HG03469 (cell line): ENCODE data around the gene GARS1.

ENCODE experiments used
- ATAC-seq: cut with Tn5 transposase; IDR thresholded peaks from one replicate; pipeline ENCODE4 v1.9.1; 2021; ENCODE audit warnings: mild to moderate bottlenecking, moderate library complexity, moderate number of reproducible peaks; ENCODE audit not compliant: unreplicated experiment

GARS1 gene, protein sequence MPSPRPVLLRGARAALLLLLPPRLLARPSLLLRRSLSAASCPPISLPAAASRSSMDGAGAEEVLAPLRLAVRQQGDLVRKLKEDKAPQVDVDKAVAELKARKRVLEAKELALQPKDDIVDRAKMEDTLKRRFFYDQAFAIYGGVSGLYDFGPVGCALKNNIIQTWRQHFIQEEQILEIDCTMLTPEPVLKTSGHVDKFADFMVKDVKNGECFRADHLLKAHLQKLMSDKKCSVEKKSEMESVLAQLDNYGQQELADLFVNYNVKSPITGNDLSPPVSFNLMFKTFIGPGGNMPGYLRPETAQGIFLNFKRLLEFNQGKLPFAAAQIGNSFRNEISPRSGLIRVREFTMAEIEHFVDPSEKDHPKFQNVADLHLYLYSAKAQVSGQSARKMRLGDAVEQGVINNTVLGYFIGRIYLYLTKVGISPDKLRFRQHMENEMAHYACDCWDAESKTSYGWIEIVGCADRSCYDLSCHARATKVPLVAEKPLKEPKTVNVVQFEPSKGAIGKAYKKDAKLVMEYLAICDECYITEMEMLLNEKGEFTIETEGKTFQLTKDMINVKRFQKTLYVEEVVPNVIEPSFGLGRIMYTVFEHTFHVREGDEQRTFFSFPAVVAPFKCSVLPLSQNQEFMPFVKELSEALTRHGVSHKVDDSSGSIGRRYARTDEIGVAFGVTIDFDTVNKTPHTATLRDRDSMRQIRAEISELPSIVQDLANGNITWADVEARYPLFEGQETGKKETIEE

DNA sequence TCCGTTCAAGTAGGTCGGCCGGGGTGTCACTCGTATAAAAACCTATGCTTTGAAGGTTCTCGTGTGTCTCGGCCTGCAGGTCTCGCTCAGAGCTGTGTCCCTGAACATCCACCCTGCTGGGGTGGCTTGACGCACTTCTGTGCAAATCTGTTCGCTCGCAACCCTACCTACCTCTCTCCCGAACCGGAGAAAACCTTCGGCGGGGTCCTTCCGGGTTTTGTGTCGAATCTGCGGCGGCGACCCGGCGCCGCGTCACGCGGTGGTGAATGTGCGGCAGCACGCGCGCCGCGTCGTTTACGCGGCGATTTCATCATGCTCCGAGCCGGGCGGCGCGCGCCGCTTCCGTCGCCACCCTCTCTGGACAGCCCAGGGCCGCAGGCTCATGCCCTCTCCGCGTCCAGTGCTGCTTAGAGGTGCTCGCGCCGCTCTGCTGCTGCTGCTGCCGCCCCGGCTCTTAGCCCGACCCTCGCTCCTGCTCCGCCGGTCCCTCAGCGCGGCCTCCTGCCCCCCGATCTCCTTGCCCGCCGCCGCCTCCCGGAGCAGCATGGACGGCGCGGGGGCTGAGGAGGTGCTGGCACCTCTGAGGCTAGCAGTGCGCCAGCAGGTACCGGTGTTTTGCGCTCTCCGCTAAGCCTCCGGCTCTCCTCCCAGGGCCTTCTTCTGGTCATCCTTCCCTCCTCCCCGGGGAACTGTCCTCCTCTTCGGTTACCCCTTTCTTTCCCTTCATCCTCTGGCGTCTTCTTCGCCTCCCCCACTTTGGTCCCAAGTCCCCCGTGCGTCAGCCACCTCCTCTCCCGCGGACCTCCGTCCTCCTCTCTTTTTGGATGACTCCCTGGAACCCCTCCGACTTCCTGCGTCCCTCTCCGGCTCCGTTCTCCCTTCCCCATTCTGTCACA, at the start of gene GARS1:
GARS1 (plus strand) TSS at position 339 of the 896 bp plus-strand sequence; CDS start at position 383, 44 bp downstream.
- peak; percentile 86 for ATAC-seq

DNA sequence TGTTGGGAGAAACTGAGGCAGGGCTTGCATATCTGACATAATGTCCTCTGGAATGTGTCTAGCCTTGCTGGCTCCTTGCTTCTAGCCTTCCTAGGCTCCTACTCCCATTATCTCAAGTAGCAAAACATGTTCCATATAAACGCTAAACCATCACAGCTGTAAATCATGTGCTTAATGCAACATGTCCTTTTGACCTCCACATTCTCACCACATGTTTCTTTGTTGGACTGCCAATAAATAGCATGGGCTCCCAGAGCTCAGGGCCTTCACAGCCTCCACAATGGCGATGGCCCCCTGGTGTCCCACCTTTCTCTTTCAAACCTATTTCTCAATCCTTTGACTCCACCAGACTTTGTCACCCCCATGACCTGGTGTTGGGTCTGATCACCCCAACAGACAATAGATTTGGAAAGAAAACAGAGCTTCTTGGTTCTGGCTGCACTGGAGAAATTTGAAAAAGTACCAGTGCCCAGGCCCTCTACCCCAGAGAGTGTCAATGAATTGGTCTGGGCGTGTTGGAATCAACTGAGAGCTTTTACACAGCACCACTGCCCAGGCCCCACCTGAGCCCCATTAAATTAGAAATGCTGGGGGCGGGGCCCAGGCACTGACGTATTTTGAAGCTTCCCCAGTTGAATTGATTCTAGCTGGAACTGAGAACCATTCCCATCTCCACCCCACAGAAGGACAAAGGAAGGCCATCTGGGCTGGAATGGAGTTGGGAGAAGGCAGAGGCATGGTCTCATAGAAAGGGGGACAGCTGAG, 48.7 kb upstream of the GARS1 start:
- no peak for ATAC-seq

DNA sequence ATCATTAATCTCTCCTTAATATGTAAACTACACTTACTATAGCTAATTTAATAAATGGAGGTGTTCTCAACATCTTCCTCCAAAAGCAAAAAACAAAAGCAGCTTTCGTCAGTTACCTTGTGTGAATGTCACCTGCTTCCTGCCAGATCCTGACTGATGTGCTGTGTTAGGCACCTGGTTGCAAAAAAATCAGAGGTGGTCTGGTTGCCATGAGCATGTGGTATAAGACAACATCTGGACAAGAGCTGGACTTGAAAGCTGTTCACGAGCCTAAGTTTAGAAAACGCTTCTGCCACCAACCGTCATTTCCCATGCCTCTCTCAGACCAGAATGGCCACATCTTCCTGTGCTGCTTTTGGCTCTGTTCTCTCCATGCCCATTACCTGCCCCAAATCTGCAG, 48.1 kb upstream of the GARS1 start:
- ATAC-seq, result no peak

DNA sequence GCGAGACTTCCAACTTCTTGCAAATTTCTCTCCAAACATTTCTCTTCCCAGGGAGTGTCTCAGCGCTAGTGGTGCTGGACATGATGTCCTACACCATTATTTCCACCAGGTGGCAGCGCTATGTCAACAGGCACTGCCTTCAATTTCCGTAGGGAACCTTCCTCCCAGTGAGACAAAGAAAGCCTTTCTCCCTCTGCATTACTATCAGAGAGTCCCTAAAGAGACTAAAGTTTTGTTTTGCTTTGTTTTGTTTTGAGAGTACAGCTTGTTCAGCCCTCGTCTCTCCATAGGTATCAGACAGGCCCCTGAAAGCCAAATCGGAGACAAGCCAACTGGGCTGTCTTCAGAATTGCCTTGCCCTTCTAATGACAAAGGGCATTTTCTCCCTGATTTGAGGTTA, 45.8 kb upstream of the GARS1 start:
- ATAC-seq, result peak; percentile 48

DNA sequence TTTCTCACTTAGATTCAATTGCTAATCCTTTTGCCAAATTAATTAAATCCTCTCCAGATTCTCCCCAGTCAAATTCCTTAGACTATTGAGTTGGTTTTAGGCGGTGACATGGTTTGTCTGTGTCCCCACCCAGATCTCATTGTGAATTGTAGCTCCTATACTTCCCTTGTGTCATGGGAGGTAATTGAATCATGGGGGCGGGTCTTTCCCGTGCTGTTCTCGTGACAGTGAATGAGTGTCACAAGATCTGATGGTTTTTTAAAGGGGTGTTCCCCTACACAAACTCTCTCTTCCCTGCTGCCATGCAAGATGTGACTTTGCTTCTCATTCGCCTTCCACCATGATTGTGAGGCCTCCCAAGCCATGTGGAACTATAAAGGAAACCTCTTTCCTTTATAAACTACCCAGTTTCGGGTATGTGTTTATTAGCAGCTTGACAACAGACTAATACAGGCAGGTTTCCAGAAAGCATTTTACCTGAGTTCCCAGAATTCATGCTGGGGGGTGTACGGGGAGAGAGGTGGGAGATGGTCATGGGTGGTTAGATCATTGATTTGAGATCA, 44.7 kb upstream of the GARS1 start:
- no peak for ATAC-seq

DNA sequence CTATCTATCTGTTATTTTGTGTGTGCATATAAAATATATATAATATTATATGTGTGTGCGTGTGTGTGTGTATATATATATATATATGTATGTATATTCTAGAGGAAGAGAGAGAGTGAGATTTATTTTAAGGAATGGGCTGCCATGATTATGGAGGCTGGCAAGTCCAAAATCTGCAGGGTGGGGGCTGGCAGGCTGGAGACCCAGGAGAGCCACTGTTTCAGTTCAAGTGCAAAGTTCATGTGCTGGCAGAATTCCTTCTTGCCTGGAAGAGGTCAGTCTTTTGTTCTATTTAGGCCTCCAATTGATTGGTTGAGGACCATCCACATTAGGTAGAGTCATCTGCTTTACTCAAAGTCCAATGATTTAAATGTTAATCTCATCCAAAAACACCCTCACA, 42.3 kb upstream of the GARS1 start:
- ATAC-seq, result no peak

DNA sequence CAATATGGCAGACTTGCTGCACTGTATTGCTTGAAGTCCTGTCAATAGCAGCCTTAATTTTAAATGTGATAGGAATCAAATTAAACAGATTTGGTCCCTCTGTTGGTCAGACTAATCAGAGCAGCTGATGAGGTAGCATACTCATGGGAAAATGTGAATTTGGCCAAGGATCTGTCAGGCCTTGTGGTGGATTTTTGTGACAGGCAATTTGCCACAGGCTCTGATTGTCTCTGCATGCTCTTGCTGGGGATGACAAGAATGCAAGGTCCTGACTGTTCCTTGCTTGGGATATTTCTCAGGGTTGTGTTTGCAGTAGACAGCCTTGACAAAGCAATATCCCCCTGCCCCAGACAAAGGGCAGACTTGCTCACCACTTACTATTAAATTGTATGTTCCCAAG, 41.5 kb upstream of the GARS1 start:
- ATAC-seq, result no peak

DNA sequence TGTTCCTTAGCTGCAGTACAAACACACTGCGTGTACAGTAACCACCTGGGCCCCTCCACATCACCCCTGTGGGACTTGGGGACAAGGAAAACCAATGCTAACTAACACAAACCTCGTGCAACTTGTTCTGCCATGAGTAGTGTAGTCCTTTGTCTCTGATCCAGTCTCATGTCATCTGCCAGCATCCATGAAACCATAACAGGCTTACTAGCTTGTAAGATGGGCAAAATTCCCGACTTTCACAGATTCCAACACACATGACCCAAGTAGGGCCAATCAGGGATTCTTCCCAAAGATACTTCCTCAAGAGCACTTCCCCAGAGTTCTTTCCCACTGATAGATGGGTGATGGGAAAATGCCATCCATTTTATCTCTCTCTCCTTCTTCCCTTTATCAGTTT, 41.1 kb upstream of the GARS1 start:
- no peak for ATAC-seq

DNA sequence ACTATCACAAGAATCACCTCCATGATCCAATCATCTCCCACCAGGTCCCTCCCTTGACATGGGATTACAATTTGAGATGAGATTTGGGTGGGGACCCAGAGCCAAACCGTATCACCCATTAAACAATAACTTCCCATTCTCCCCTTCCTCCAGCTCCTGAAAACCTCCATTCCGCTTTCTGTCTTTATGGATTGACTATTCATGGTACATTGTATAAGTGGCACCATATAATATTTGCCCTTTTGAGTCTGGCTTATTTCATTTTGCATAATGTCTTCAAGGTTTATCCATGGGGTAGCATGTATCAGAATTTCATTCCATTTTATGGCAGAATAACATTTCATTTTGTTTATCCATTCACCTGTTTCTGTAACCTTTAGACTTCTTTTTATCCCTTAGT, 39.2 kb upstream of the GARS1 start:
- ATAC-seq, result no peak

DNA sequence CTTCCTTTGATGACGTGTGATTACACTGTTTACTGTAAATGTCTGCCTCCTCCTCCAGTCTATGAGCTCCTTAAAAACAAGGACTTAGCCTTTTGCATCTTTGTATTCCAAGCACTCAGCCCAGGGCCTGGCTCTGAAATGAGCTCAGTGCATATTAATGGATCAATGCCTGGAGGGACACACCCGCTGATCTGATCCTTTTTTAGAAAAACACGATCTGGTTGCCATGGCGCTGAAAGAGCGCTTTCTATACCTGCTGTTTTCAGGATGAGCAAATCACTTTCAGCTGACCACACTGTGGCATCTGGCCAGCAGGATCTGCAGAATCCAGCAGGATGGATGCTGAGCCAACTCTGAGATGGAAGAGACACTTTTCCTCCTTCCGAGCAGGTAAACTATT, 37.8 kb upstream of the GARS1 start:
- ATAC-seq, result no peak

DNA sequence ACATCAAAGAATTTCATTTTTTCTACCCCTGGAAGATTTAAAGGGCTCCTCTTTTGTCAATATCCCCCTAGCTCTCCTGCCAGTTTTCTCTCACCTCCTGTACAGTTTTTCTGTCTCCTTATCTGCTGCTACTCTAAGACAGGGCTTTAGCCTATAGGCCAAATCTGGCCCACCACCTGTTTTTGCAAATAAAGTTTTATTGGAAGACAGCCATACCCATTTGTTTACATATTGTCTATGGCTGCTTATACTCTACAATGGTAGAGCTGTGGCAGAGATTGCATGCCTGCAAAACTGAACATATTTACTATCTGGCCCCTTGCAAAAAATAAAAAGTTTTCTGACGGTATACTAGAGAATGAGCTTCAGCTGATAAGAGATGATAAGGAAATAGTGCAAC, 37.4 kb upstream of the GARS1 start:
- no peak for ATAC-seq

DNA sequence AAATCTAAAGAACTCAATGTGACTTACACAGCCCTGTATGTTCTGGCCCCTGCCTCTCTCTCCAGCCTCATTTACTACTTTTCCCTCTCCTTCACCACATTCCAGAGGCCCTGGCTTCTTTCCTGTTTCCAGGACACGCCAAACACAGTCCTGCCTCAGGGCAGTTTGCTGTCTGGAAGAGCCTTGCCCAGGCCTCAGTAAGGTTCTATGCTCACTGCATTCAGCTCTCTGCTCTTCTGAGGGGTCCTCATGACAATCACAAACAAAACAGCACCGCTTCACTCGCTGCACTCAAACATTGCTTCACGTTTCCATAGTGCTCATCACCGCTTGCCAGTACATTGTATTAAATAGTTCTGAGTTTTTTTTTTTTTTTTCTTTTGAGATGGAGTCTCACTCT, 35.1 kb upstream of the GARS1 start:
- no peak for ATAC-seq

DNA sequence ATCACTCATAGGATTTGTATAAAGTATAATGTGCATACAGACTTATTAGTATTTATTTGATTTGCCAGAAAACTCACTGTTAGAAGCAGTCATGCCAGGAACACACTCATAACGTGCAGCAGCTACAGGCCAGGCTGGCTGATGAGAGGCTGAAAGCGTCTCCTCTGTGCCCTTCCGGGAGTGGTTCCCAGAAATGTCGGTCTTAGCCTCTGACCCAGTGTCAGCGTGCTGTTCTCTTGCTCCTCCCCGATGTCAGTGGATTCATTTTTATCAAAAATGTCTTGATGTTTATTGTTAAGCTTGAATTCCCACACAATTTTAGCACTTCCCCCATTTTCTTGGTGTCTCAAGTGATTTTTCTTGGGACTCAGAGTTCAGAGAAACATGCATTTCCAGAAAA, 33.3 kb upstream of the GARS1 start:
- no peak for ATAC-seq

DNA sequence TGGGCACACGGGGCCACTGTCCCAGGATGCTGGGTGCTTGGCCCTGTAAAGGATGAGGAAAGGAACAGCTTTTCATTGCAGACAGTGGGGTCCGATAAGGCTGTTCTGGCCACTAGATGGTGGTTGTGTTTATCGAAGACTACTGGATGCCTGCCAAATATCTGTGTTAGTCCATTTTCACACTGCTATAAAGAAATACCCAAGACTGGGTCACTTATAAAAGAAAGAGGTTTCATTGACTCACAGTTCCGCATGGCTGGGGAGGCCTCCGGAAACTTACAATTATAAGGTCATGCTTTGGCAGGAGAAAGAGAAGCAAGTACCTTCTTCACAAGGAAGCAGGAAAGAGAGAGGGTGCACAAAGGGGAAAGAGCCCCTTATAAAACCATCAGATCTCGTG, 32.2 kb upstream of the GARS1 start:
- ATAC-seq, result no peak

DNA sequence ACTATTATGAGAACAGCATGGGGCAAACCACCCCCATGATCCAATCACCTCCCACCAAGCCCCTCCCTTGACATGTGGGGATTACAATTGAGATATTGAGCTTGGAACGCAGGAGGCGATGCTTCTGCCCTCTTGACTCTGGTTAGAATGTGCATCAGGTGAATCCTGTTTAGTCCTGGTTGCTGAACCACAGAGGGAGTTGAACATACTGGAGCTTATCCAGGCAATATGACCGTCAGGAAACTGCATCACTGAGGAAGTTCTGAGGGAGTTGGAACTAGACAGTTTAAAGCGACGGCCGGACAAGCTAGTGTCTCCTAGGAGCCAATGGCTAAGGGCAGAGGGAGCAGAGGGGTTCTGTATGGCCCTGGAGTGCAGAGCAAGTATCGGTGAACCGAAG, 31.8 kb upstream of the GARS1 start:
- ATAC-seq, result no peak

DNA sequence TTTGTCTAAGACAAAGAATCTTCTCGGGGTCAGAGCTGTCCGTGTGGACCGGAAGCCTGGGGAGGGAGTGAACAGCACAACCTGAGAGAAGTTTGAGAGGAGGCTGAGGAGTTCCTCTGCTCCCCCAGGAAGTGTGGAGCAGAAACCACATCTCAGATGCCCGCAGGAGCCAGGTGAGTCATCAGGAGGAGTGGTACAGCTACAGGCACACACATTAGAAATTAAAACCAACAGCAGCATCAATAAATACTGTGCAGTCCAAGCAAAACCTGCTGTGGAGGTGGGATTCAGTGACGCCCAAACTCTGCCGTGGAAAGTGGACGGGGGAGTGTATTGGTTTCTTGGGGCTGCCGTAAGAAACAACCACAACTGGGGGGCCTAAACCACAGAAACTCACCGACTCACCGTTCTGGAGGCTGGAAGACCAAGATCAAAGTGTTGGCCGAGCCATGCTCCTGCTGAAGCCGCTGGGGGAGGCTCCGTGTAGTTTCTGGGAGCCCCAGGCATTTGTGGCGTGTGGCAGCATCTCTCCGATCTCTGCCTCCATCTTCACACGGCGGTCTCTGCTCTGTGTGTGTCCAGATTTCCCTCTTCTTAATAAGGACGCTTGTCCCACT, 31.2 kb upstream of the GARS1 start:
- no peak for ATAC-seq

DNA sequence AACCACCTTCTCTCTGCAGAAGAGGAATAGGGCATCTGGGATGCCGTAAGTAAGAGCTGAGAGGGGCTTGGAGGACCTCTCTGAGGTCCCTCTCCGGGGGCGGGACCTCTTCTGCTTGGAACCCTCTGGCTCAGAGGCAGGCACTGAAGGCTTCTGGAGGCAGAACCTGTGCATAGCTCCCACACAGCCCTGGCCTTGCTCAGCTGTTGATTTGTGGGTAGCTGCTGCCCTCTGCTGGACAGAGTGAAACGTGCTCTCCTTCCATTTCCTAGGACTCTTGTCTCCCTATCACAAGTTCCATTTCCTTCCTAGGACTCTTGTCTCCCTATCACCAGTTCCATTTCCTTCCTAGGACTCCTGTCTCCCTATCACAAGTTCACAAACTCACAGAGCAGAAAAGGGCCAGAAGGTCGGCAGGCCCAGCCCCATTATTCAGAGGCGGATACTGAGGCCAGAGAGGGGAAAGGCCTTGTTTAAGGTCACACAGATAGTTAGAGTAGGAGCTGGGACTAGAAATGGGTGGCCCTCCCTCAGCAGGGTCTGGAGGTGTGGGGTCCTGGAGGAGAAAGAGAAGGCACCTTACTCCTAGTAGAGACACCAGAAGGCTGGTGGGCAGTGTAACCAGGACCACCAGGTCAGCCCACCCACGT, 30.3 kb upstream of the GARS1 start:
- ATAC-seq, result peak; percentile 60

DNA sequence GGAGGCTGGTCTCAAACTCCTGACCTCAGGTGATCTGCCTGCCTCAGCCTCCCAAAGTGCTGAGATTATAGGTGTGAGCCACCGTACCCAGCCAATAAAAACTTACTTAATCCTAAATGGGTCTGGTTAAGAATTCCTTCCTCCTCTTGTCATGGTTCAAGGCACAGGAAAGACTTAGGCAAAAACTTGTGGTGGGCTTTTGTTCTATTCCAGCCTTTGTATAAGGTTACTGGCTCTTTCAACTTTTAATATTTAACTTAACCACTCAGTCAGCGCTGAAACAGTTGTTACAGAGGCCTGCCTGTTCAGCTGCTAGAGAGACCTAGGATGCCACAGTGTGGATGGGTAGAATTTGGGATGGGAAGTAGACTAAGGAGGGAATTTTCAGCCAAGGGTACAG, 28.1 kb upstream of the GARS1 start:
- no peak for ATAC-seq

DNA sequence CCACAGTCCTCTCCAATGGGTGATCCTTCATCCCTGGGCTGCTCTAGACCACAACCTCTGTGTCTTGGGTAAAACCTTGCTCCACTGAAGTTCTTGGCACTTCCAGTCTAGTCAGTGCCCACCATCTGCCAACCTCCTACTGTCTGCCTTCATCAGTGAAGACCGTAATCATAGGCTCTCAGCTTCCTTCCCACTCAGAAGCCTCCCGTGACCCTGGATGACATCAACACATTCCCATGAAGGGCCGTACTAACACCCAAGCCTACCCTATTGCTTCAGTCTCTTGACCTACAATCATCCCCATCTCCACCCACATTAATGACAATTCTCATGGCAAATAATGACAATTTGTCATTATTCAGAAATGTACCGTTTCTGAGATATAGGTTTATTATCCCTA, 27.6 kb upstream of the GARS1 start:
- ATAC-seq, result no peak
